GM12891 (cell line): ENCODE measurements around the gene OR2A2.
A peak's percentile ranks its signal among the peaks of the same experiment; 100 is the strongest.

ENCODE experiments used
- DNase-seq: peaks from one replicate; pipeline ENCODE4 v3.0.0; 2011; ENCODE audit warnings: low spot score; ENCODE audit not compliant: insufficient read length
- FAIRE-seq: peaks from 2 replicates; lab custom pipeline; 2011; peaks lifted over from hg19 to GRCh38; lab: Jason Lieb, UNC
- PAX5 ChIP-seq: IDR thresholded peaks from 2 replicates; pipeline ENCODE4 v1.6.1; 2011; ENCODE audit warnings: low read length, moderate library complexity, mild to moderate bottlenecking; ENCODE audit not compliant: insufficient read depth, severe bottlenecking
- POLR2A ChIP-seq: IDR thresholded peaks from 2 replicates; pipeline ENCODE4 v1.6.1; 2011; ENCODE audit warnings: low read depth, low read length, control low read depth
- POLR2AphosphoS5 ChIP-seq: IDR thresholded peaks from 2 replicates; pipeline ENCODE4 v1.6.1; 2011; ENCODE audit warnings: low read depth, low read length, control low read depth
- POU2F2 ChIP-seq: IDR thresholded peaks from 2 replicates; pipeline ENCODE4 v1.6.1; 2011; ENCODE audit warnings: low read depth, mild to moderate bottlenecking, control low read depth, low read length, moderate library complexity
- SPI1 ChIP-seq: IDR thresholded peaks from 2 replicates; pipeline ENCODE4 v1.6.1; 2011; ENCODE audit warnings: low read depth, low read length, control low read depth
- TAF1 ChIP-seq: IDR thresholded peaks from 2 replicates; pipeline ENCODE4 v1.6.1; 2011; ENCODE audit warnings: low read depth, low read length, control low read depth

Gene OR2A2

DNA sequence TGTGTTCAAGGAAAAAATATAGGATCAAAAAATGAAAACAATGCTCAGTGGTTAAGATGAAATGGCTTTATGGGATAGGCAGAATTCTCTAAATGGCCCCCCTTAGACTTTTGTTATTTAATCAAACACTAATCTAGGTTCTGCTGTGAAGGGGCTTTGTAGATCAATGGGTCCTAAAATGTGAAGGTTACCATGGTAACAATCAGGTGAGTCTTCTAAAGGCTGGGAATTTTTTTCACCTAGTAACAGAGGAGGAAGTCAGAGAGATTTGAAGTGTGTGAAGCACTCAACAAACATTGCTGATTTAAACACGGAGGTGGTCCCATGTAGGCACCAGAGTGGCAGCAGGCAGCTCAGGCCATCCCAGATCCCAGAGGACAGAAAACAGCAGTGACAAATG lies 24.7 kb downstream of the OR2A2 start:
- no peak for TF ChIP-seq POU2F2
- FAIRE-seq (no peak), DNase-seq (no peak)

DNA sequence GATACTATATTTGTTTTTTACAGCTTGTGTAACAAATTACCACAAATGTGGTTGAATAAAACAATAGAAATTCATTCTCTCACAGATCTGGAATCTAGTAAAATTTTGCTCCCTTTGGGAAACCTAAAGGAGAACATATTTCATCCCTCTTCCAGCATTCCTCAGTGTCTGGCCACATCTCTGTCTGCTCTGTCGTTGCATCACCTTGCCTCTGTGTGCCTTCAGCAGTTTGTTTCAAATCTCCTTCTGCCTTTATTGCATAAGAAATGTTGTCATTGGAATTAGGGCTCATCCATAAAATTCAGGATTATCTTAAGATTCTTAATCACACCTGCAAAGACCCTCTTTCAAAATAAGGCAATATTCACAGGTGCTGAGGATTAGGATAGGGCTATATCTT lies 28.1 kb downstream of the OR2A2 start:
- no peak for TF ChIP-seq SPI1
- TF ChIP-seq POLR2AphosphoS5 = no peak
- FAIRE-seq (no peak), DNase-seq (no peak)

DNA sequence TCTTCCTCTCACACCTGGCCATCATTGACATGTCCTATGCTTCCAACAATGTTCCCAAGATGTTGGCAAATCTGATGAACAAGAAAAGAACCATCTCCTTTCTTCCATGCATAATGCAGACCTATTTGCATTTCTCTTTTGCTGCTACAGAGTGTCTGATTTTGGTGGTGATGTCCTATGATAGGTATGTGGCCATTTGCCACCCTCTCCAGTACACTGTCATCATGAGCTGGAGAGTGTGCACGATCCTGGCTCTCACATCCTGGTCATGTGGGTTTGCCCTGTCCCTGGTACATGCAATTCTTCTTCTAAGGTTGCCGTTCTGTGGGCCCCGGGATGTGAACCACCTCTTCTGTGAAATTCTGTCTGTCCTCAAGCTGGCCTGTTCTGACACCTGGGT lies 32.8 kb downstream of the OR2A2 start:
- no peak for DNase-seq
- no peak for TF ChIP-seq POLR2AphosphoS5
- TF ChIP-seq PAX5 = no peak
- TF ChIP-seq SPI1 = no peak
- TF ChIP-seq TAF1 = no peak
- no peak for TF ChIP-seq POLR2A
- TF ChIP-seq POU2F2 = no peak
- FAIRE-seq = peak; percentile 5

DNA sequence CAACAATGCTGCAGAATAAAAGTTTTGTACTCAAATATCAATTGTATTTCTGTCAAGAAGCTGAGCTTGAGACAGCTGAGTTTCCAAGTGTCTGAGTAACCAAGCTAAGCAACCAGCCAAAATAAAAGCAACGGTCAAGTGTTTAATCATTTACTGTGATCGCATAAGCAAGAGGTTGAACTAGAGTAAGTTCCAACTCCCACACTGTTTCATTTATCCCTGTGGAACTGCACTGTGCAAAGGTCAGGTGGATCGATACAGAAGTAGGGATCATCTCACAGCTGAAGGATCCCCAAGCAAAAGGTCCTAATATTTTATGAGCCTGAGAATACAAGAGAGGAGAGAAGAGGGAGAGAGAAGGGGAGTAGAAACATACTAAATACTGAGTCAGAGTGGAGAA lies 35.0 kb downstream of the OR2A2 start:
- TF ChIP-seq POLR2AphosphoS5 (no peak), TAF1 (no peak), POU2F2 (no peak), PAX5 (no peak), POLR2A (no peak), SPI1 (no peak)
- DNase-seq (no peak), FAIRE-seq (no peak)

DNA sequence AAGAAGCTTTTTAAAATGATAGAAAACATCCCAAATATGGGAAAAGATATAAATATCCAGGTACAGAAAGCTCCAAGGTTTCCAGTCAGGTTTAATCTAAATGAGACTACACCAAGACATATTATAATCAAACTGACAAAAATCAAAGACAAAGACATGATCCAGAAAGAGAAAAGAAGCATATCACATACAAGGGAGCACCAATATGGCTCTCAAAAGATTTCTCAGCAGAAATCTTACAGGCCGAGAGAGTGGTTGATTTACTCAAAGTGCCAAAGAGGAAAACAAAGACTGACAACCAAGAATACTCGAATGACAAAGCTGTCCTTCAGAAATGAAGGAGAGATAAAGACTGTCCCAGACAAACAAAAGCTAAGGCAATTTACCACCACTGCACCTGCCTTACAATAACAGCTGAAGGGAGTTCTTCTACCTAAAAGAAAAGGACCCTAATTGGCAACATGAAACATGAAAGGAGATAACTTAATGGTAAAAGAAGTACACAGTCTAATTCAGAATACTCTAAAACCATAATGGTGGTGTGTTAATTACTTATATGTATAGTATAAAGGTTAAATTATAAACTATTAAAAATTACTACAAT lies 38.9 kb downstream of the OR2A2 start:
- TF ChIP-seq PAX5 (no peak), SPI1 (no peak), POLR2AphosphoS5 (no peak), POU2F2 (no peak), TAF1 (no peak), POLR2A (no peak)
- DNase-seq = no peak
- FAIRE-seq = no peak

DNA sequence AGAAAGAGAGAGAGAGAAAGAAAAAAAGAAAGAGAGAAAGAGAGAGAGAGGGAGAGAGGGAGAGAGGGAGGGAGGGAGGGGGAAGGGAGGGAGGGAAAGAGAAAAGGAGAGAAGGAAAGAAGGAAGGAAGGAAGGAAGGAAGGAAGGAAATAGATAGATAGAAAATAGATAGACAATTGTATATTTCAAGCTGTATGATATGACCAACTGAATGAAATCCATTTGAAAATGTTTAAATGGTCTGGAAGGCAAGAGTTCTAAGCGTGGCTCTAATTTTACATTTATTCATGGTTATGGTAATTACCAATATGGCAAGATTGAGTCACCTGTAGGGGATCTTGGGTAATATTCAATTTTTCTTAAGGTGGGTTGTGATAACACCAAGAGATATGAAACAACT lies 49.5 kb downstream of the OR2A2 start:
- no peak for FAIRE-seq
- no peak for DNase-seq
- TF ChIP-seq TAF1 (no peak), SPI1 (no peak), POU2F2 (no peak), PAX5 (no peak), POLR2A (no peak), POLR2AphosphoS5 (no peak)
